Adipocyte (in vitro differentiated cells): Measurements from ENCODE around the gene INPP5J.

ENCODE experiments used
- DNase-seq: peaks from one replicate; pipeline ENCODE4 v3.0.0-alpha.2; 2015; ENCODE audit warnings: low read depth
- H3K27me3 ChIP-seq: replicated peaks from 2 replicates; pipeline ENCODE4 v1.7.0; 2013; ENCODE audit warnings: mild to moderate bottlenecking, low read length, moderate library complexity; ENCODE audit not compliant: control insufficient read depth, insufficient read depth
- H3K36me3 ChIP-seq: 2 replicates; pipeline ENCODE4 v1.7.0; 2013; ENCODE audit warnings: low read length, mild to moderate bottlenecking, moderate library complexity; ENCODE audit not compliant: control insufficient read depth, insufficient read depth, severe bottlenecking
- H3K4me1 ChIP-seq: 2 replicates; pipeline ENCODE4 v1.7.0; 2013; ENCODE audit warnings: mild to moderate bottlenecking, low read length, moderate library complexity; ENCODE audit not compliant: control insufficient read depth, insufficient read depth
- H3K4me3 ChIP-seq: 2 replicates; pipeline ENCODE4 v1.7.0; 2013; ENCODE audit warnings: mild to moderate bottlenecking, low read length, moderate library complexity
- H3K9ac ChIP-seq: 2 replicates; pipeline ENCODE4 v1.7.0; 2013; ENCODE audit warnings: mild to moderate bottlenecking, low read length, moderate library complexity
- H3K9me3 ChIP-seq: 2 replicates; pipeline ENCODE4 v1.7.0; 2013; ENCODE audit warnings: mild to moderate bottlenecking, low read length, moderate library complexity; ENCODE audit not compliant: control insufficient read depth

Gene INPP5J

GRCh38 chr22:31121403-31121802, 1.4 kb upstream of the INPP5J start:
- DNase-seq = no peak
- no peak overlapping the region for H3K4me3 ChIP-seq
- H3K9ac ChIP-seq = no peak overlapping the region
- H3K4me1 ChIP-seq = peaks cover 6% of the 10 kb centered on the region
- H3K9me3 ChIP-seq = no peaks in the 10 kb centered on the region
- peaks cover 33% of the 10 kb centered on the region for H3K27me3 ChIP-seq
- no peaks in the 10 kb centered on the region for H3K36me3 ChIP-seq

GRCh38 chr22:31122196-31122531, 602 bp upstream of the INPP5J start:
- Histone ChIP-seq H3K9me3 (no peaks in the 10 kb centered on the region), H3K4me1 (peaks cover 6% of the 10 kb centered on the region), H3K9ac (no peak overlapping the region), H3K4me3 (no peak overlapping the region), H3K27me3 (peaks cover 38% of the 10 kb centered on the region), H3K36me3 (no peaks in the 10 kb centered on the region)
- DNase-seq = no peak

- DNase-seq = no peak
- peaks cover 38% of the 10 kb centered on the region for H3K27me3 ChIP-seq
- no peak overlapping the region for H3K9ac ChIP-seq
- no peaks in the 10 kb centered on the region for H3K36me3 ChIP-seq
- H3K9me3 ChIP-seq = no peaks in the 10 kb centered on the region
- peaks cover 6% of the 10 kb centered on the region for H3K4me1 ChIP-seq
- no peak overlapping the region for H3K4me3 ChIP-seq
Observed at GRCh38 chr22:31123292-31123602, 481 bp downstream of the INPP5J start.

DNA sequence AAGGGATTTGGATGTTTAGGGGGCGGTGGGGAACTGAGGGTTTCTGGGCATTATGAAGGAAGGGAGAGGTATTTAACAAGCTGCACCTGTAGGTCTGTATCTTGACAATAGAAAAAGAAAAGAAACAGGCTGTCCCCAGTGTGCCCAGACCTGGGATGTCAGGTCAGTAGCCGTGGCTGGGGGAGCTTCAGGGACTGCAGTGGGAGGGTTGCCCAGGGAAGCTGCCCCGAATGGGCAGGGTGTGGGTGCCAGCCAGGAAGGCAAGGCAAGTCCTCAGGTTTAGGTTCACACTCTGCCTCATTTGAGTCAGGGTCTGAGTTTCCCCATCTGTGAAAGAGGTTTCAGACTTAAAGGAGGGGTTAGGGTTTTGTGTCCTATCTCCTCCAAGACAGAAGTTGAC, 1.5 kb downstream of the INPP5J start:
- Histone ChIP-seq H3K4me3 (no peak overlapping the region), H3K36me3 (no peaks in the 10 kb centered on the region)
- DNase-seq = no peak

DNA sequence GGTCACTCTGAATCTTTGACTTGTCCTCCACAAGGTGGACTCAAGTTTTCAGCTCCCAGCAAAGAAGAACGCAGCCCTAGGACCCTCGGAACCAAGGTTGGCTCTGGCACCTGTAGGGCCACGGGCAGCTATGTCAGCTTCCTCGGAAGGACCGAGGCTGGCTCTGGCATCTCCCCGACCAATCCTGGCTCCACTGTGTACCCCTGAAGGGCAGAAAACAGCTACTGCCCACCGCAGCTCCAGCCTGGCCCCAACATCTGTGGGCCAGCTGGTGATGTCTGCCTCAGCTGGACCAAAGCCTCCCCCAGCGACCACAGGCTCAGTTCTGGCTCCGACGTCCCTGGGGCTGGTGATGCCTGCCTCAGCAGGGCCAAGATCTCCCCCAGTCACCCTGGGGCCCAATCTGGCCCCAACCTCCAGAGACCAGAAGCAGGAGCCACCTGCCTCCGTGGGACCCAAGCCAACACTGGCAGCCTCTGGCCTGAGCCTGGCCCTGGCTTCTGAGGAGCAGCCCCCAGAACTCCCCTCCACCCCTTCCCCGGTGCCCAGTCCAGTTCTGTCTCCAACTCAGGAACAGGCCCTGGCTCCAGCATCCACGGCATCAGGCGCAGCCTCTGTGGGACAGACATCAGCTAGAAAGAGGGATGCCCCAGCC, 2.2 kb downstream of the INPP5J start:
- H3K36me3 ChIP-seq = no peaks in the 10 kb centered on the region
- no peaks in the 10 kb centered on the region for H3K9me3 ChIP-seq
- no peak overlapping the region for H3K9ac ChIP-seq
- peaks cover 34% of the 10 kb centered on the region for H3K27me3 ChIP-seq
- peaks cover 6% of the 10 kb centered on the region for H3K4me1 ChIP-seq
- DNase-seq = no peak
- no peak overlapping the region for H3K4me3 ChIP-seq

More for the DNA sequence above, 1.5 kb downstream of the INPP5J start:
- peaks cover 38% of the 10 kb centered on the region for H3K27me3 ChIP-seq
- no peak overlapping the region for H3K9ac ChIP-seq
- H3K9me3 ChIP-seq = no peaks in the 10 kb centered on the region
- peaks cover 6% of the 10 kb centered on the region for H3K4me1 ChIP-seq

DNA sequence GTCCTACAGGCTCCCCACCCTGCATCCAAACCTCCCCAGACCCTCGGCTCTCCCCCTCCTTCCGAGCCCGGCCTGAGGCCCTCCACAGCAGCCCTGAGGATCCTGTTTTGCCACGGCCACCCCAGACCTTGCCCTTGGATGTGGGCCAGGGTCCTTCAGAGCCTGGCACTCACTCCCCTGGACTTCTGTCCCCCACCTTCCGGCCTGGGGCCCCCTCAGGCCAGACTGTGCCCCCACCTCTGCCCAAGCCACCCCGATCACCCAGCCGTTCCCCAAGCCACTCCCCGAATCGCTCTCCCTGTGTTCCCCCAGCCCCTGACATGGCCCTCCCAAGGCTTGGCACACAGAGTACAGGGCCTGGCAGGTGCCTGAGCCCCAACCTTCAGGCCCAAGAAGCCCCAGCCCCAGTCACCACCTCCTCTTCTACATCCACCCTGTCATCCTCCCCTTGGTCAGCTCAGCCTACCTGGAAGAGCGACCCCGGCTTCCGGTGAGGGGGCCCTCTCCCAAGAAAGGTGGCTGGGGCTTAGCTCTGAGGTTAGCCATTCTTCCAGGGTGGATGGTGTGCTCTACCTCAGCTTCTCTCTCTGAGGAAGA, 2.9 kb downstream of the INPP5J start:
- peaks cover 34% of the 10 kb centered on the region for H3K27me3 ChIP-seq
- no peak overlapping the region for H3K4me3 ChIP-seq
- DNase-seq = no peak

DNA sequence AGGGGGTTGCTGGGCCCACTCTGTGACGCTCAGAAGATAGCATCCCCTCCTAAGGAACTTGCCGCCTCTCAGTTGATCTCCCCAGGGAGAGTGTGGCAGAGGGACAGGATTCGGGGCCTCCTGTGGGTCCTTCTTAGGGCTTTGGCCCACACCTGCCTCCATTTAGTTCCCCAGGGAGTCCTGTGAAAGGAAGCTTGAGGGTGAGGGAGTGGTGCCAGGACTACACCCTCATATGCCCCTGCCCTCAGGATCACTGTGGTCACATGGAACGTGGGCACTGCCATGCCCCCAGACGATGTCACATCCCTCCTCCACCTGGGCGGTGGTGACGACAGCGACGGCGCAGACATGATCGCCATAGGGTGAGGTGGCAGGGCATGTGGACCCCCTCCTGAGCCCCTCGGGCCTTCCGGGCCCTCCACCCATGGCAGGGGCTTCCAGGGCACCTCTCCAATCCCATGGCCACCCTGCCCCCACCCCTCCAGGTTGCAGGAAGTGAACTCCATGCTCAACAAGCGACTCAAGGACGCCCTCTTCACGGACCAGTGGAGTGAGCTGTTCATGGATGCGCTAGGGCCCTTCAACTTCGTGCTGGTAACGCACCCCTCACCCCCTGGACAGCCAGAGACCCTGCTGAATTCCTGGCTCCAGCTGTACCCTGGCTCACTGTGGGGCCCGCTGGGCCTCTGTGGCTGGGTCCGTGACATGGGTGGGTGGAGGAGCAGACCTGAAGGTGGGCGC, 3.5 kb downstream of the INPP5J start:
- H3K27me3 ChIP-seq = peaks cover 34% of the 10 kb centered on the region
- H3K4me1 ChIP-seq = peaks cover 6% of the 10 kb centered on the region
- DNase-seq = no peak

More for the DNA sequence above, 2.9 kb downstream of the INPP5J start:
- no peaks in the 10 kb centered on the region for H3K36me3 ChIP-seq
- H3K9ac ChIP-seq = no peak overlapping the region
- no peaks in the 10 kb centered on the region for H3K9me3 ChIP-seq
- H3K4me1 ChIP-seq = peaks cover 6% of the 10 kb centered on the region

GRCh38 chr22:31126869-31127175, 4.1 kb downstream of the INPP5J start:
- H3K4me3 ChIP-seq = no peak overlapping the region
- peaks cover 34% of the 10 kb centered on the region for H3K27me3 ChIP-seq
- no peak for DNase-seq
- no peak overlapping the region for H3K9ac ChIP-seq
- H3K4me1 ChIP-seq = peaks cover 6% of the 10 kb centered on the region
- H3K36me3 ChIP-seq = no peaks in the 10 kb centered on the region
- no peaks in the 10 kb centered on the region for H3K9me3 ChIP-seq

More for the DNA sequence above, 3.5 kb downstream of the INPP5J start:
- no peak overlapping the region for H3K9ac ChIP-seq
- H3K36me3 ChIP-seq = no peaks in the 10 kb centered on the region
- H3K4me3 ChIP-seq = no peak overlapping the region
- H3K9me3 ChIP-seq = no peaks in the 10 kb centered on the region

DNA sequence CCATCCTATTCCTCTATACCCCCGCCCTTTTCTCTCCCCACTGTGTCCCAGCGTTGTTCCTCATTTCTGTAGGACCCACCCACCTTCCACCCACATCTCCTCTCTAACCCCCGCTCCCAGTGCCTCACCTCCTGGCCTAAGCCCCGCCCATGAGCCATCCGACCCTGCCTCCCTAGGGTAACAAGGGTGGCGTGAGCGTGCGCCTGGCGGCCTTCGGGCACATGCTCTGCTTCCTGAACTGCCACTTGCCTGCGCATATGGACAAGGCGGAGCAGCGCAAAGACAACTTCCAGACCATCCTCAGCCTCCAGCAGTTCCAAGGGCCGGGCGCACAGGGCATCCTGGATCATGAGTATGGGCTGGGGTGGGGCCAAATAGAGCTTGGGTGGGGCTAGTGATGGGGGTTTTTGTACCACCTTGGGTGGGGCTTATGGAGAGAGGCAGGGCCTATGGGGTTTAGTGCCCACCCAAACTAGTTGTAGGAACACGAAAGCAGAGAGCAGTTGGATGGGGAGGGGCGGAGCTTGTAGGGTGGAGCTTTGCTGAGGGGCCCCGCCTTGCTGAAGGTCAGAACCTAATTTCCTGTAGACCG, 4.5 kb downstream of the INPP5J start:
- H3K36me3 ChIP-seq = no peaks in the 10 kb centered on the region
- peaks cover 34% of the 10 kb centered on the region for H3K27me3 ChIP-seq
- H3K9ac ChIP-seq = no peak overlapping the region
- H3K9me3 ChIP-seq = no peaks in the 10 kb centered on the region
- H3K4me3 ChIP-seq = no peak overlapping the region
- peaks cover 6% of the 10 kb centered on the region for H3K4me1 ChIP-seq
- DNase-seq = no peak

DNA sequence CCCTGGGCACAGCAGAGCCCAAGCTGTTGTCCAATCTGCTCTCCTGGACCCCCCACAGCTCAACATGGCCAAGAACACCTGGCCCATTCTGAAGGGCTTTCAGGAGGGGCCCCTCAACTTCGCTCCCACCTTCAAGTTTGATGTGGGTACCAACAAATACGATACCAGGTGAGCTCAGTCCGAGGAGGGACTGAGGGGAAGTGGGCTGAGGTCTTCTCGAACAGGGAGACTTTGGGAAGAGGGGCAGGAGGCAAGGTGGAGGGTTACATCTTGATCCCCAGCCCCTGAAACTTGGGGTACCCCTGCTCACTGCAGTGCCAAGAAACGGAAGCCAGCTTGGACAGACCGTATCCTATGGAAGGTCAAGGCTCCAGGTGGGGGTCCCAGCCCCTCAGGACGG, 5.4 kb downstream of the INPP5J start:
- no peak for DNase-seq
- H3K36me3 ChIP-seq = no peaks in the 10 kb centered on the region
- peaks cover 28% of the 10 kb centered on the region for H3K27me3 ChIP-seq
- H3K4me3 ChIP-seq = no peak overlapping the region
- no peaks in the 10 kb centered on the region for H3K4me1 ChIP-seq
- no peak overlapping the region for H3K9ac ChIP-seq
- H3K9me3 ChIP-seq = no peaks in the 10 kb centered on the region

- Histone ChIP-seq H3K27me3 (peaks cover 18% of the 10 kb centered on the region), H3K9me3 (no peaks in the 10 kb centered on the region), H3K36me3 (no peaks in the 10 kb centered on the region), H3K4me3 (no peak overlapping the region), H3K4me1 (no peaks in the 10 kb centered on the region), H3K9ac (no peak overlapping the region)
- no peak for DNase-seq
Observed at GRCh38 chr22:31130873-31131272, 8.1 kb downstream of the INPP5J start.
